Nephron progenitor cell (in vitro differentiated cells): ENCODE data around the gene LRRC36.

Experiments
- DNase-seq: peaks from one replicate; pipeline ENCODE4 v3.0.0; 2021
- H3K27ac Mint-ChIP-seq: 2 replicates; pipeline ENCODE4 v1.8.0; 2021; ENCODE audit warnings: mild to moderate bottlenecking, moderate library complexity, mixed read lengths
- H3K27me3 Mint-ChIP-seq: 2 replicates; pipeline ENCODE4 v1.8.0; 2021; ENCODE audit warnings: mild to moderate bottlenecking, low read depth, mixed read lengths; ENCODE audit not compliant: poor library complexity
- H3K36me3 Mint-ChIP-seq: 2 replicates; pipeline ENCODE4 v1.8.0; 2021; ENCODE audit warnings: low read depth, mixed read lengths
- H3K4me1 Mint-ChIP-seq: 2 replicates; pipeline ENCODE4 v1.8.0; 2021; ENCODE audit warnings: mixed read lengths
- H3K4me3 Mint-ChIP-seq: 2 replicates; pipeline ENCODE4 v1.8.0; 2021; ENCODE audit warnings: mild to moderate bottlenecking, moderate library complexity, mixed read lengths
- H3K9me3 Mint-ChIP-seq: 2 replicates; pipeline ENCODE4 v1.8.0; 2021; ENCODE audit warnings: mild to moderate bottlenecking, moderate library complexity, mixed read lengths
- CTCF ChIP-seq: fragments of 200-600 bp; sonication (generic); IDR thresholded peaks from 2 replicates; pipeline ENCODE4 v1.5.0; 2021; ENCODE audit warnings: antibody characterized with exemption

LRRC36 gene

GRCh38 chr16:67405336-67405735 lies 78.7 kb downstream of the LRRC36 start:
- H3K4me3 Mint-ChIP-seq, result no peak overlapping the region

GRCh38 chr16:67406111-67406971 lies 79.7 kb downstream of the LRRC36 start:
- peaks cover 12% of the 10 kb centered on the region for H3K27me3 Mint-ChIP-seq
- no peaks in the 10 kb centered on the region for H3K36me3 Mint-ChIP-seq
- DNase-seq, result no peak
- no peak overlapping the region for H3K27ac Mint-ChIP-seq
- TF ChIP-seq CTCF, result no peak
- H3K9me3 Mint-ChIP-seq, result no peaks in the 10 kb centered on the region
- H3K4me1 Mint-ChIP-seq, result peaks cover 22% of the 10 kb centered on the region
- no peak overlapping the region for H3K4me3 Mint-ChIP-seq

More at GRCh38 chr16:67405336-67405735, 78.7 kb downstream of the LRRC36 start:
- TF ChIP-seq CTCF, result no peak
- Mint-ChIP-seq H3K4me1 (peaks cover 27% of the 10 kb centered on the region), H3K36me3 (no peaks in the 10 kb centered on the region), H3K27me3 (peaks cover 8% of the 10 kb centered on the region), H3K9me3 (no peaks in the 10 kb centered on the region), H3K27ac (no peak overlapping the region)
- DNase-seq, result no peak

GRCh38 chr16:67407176-67407787 lies 80.7 kb downstream of the LRRC36 start:
- no peaks in the 10 kb centered on the region for H3K9me3 Mint-ChIP-seq
- no peaks in the 10 kb centered on the region for H3K36me3 Mint-ChIP-seq
- H3K27ac Mint-ChIP-seq, result no peak overlapping the region

GRCh38 chr16:67407788-67408452 lies 81.3 kb downstream of the LRRC36 start:
- DNase-seq, result no peak
- H3K36me3 Mint-ChIP-seq, result no peaks in the 10 kb centered on the region
- peaks cover 18% of the 10 kb centered on the region for H3K27me3 Mint-ChIP-seq
- no peak for TF ChIP-seq CTCF
- H3K9me3 Mint-ChIP-seq, result no peaks in the 10 kb centered on the region
- H3K4me1 Mint-ChIP-seq, result peaks cover 11% of the 10 kb centered on the region
- H3K27ac Mint-ChIP-seq, result no peak overlapping the region
- no peak overlapping the region for H3K4me3 Mint-ChIP-seq

More at GRCh38 chr16:67407176-67407787, 80.7 kb downstream of the LRRC36 start:
- Mint-ChIP-seq H3K27me3 (peaks cover 17% of the 10 kb centered on the region), H3K4me3 (no peak overlapping the region), H3K4me1 (peaks cover 15% of the 10 kb centered on the region)
- DNase-seq, result no peak
- no peak for TF ChIP-seq CTCF

GRCh38 chr16:67409631-67410030 lies 83.0 kb downstream of the LRRC36 start:
- H3K27me3 Mint-ChIP-seq, result peaks cover 18% of the 10 kb centered on the region
- no peaks in the 10 kb centered on the region for H3K36me3 Mint-ChIP-seq
- no peak for TF ChIP-seq CTCF
- no peak overlapping the region for H3K4me3 Mint-ChIP-seq
- no peaks in the 10 kb centered on the region for H3K9me3 Mint-ChIP-seq
- no peak overlapping the region for H3K27ac Mint-ChIP-seq
- DNase-seq, result no peak
- H3K4me1 Mint-ChIP-seq, result peaks cover 21% of the 10 kb centered on the region
